Transverse colon (tissue), 4 donors: ENCODE data around the gene TMEM50A.
"Not testable (repeated sequence)": the region's sequence is repeated elsewhere in the genome, so short reads cannot be mapped to it uniquely, and the experiment has no call there.

Source experiments
- CTCF ChIP-seq, 5 experiments: fragments of 200-600 bp in 3 of 5; fragments of 450-650 bp in 2 of 5; sonication (generic) in 3 of 5; IDR thresholded peaks; 1 replicate in 2 of 5; 2 replicates in 3 of 5; pipeline ENCODE4 v1.5.1; 2016 to 2017; ENCODE audit warnings: antibody characterized with exemption in 5 of 5, inconsistent platforms in 3 of 5, mild to moderate bottlenecking in 2 of 5, moderate library complexity in 1 of 5
- EP300 ChIP-seq: sonication (generic); formaldehyde crosslinking; IDR thresholded peaks from one replicate; pipeline ENCODE4 v1.6.1; 2017; ENCODE audit warnings: antibody characterized with exemption, low read depth
- POLR2A ChIP-seq: fragments of 450-650 bp; IDR thresholded peaks from one replicate; pipeline ENCODE4 v1.6.1; 2016; ENCODE audit warnings: antibody characterized with exemption, mild to moderate bottlenecking, moderate library complexity
- POLR2AphosphoS5 ChIP-seq, 3 donors: sonication (generic); formaldehyde crosslinking; IDR thresholded peaks; one replicate each; pipeline ENCODE4 v1.6.1; 2016; ENCODE audit warnings: antibody characterized with exemption in 3 of 3

GRCh38 chr1:25397549-25397948 is 59.4 kb downstream of the TMEM50A start:
- TF ChIP-seq CTCF (IDR thresholded peaks at IDR 0.05); POLR2AphosphoS5 (IDR thresholded peaks at IDR 0.05); POLR2A; EP300: not testable (repeated sequence)
